HFFc6 (cell line): Measurements from ENCODE around the gene NHP2. TPM values are rescaled to one million over a fixed set of nuclear protein-coding genes. Genes with fewer than 3 reads are reported as not detected.

ENCODE experiments used
- DNase-seq: peaks from one replicate; pipeline ENCODE4 v3.0.0-alpha.2; 2018
- H3K27ac Mint-ChIP-seq: 2 replicates; pipeline ENCODE4 v1.8.0; 2020; ENCODE audit warnings: mild to moderate bottlenecking, mixed read lengths
- H3K27me3 Mint-ChIP-seq: 2 replicates; pipeline ENCODE4 v1.8.0; 2021; ENCODE audit warnings: mild to moderate bottlenecking, moderate library complexity, mixed read lengths; ENCODE audit not compliant: insufficient read depth
- H3K36me3 Mint-ChIP-seq: 2 replicates; pipeline ENCODE4 v1.8.0; 2021; ENCODE audit warnings: low read depth, mixed read lengths
- H3K4me1 Mint-ChIP-seq: 2 replicates; pipeline ENCODE4 v1.8.0; 2020; ENCODE audit warnings: low read depth, mixed read lengths
- H3K4me3 Mint-ChIP-seq: 2 replicates; pipeline ENCODE4 v1.8.0; 2020; ENCODE audit warnings: mild to moderate bottlenecking, moderate library complexity, mixed read lengths
- H3K9me3 Mint-ChIP-seq: 2 replicates; pipeline ENCODE4 v1.8.0; 2020; ENCODE audit warnings: mild to moderate bottlenecking, mixed read lengths
- total RNA-seq, 6 experiments: library from RNA; stranded (reverse); fragmentation: NEBNext Ultra II Directional; extraction: Animal tissue kit (Norgen Biotek cat#: 25700); gene quantifications; 2 replicates in 1 of 6; 3 replicates in 5 of 6; pipeline ENCODE4 v1.2.3, GENCODE V29; 2021
- TF ChIP-seq, protein P1 (sequence below): fragments of 200-600 bp; sonication (generic); IDR thresholded peaks from 2 replicates; pipeline ENCODE4 v1.5.0; 2021; ENCODE audit warnings: antibody characterized with exemption, mild to moderate bottlenecking

NHP2 gene
- total RNA-seq, 6 experiments from 2014 or later: 172 to 204 (median 184) TPM

DNA sequence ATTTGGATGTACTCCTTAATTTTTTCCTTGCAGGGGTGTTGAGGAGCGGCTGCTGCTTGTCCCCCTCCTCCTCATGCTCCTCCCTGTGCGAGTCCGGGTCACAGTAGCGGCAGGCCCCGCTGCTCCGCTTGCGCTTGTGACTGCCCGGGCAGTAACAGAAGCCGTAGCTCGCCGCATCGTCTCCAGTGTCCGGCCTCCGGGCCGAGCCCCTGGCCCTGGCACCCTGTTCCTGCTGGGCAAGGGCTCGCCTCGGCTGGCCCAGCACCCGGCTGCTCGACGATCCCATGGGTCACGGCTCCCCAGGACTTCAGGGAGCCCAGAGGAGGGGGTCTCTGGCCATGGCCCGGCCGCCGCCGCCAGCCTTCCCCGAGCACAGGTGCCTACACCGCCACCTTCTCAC, 33.3 kb upstream of the NHP2 start, which contains the start of gene GMCL2:
TSS of gene GMCL2 (minus strand) at position 358 of the 400 bp plus-strand sequence. CDS start at position 286, 72 bp downstream.
- H3K9me3 Mint-ChIP-seq: no peaks in the 10 kb centered on the region
- H3K4me1 Mint-ChIP-seq: peaks cover 9% of the 10 kb centered on the region; the same call in 1 of the 2 replicates
- TF ChIP-seq, protein P1, sequence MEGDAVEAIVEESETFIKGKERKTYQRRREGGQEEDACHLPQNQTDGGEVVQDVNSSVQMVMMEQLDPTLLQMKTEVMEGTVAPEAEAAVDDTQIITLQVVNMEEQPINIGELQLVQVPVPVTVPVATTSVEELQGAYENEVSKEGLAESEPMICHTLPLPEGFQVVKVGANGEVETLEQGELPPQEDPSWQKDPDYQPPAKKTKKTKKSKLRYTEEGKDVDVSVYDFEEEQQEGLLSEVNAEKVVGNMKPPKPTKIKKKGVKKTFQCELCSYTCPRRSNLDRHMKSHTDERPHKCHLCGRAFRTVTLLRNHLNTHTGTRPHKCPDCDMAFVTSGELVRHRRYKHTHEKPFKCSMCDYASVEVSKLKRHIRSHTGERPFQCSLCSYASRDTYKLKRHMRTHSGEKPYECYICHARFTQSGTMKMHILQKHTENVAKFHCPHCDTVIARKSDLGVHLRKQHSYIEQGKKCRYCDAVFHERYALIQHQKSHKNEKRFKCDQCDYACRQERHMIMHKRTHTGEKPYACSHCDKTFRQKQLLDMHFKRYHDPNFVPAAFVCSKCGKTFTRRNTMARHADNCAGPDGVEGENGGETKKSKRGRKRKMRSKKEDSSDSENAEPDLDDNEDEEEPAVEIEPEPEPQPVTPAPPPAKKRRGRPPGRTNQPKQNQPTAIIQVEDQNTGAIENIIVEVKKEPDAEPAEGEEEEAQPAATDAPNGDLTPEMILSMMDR: no peak
- H3K27ac Mint-ChIP-seq: no peak within 1 kb of the TSS
- H3K36me3 Mint-ChIP-seq: no peaks in the 10 kb centered on the region
- DNase-seq: no peak
- H3K27me3 Mint-ChIP-seq: peaks cover 17% of the 10 kb centered on the region
- no peak within 1 kb of the TSS for H3K4me3 Mint-ChIP-seq

DNA sequence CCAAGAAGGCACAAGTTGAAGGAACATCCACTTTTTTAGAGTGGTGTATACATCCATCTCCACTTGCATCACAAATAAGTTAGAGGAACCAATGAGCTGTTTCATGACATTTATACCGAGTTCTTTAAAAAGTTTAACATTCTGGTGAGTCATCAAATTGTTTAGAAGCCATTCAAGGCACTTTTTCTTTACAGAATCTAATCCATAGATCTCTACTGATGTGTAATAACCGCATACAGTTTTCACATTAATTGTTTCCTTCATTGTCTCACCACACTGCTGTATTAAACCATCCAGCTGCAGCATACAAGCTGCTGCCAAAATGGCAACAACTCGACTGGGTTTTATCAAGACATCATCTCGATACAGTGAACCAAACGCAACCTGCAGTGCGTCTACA, 32.7 kb upstream of the NHP2 start:
- H3K36me3 Mint-ChIP-seq: no peaks in the 10 kb centered on the region
- no peak overlapping the region for H3K27ac Mint-ChIP-seq

DNA sequence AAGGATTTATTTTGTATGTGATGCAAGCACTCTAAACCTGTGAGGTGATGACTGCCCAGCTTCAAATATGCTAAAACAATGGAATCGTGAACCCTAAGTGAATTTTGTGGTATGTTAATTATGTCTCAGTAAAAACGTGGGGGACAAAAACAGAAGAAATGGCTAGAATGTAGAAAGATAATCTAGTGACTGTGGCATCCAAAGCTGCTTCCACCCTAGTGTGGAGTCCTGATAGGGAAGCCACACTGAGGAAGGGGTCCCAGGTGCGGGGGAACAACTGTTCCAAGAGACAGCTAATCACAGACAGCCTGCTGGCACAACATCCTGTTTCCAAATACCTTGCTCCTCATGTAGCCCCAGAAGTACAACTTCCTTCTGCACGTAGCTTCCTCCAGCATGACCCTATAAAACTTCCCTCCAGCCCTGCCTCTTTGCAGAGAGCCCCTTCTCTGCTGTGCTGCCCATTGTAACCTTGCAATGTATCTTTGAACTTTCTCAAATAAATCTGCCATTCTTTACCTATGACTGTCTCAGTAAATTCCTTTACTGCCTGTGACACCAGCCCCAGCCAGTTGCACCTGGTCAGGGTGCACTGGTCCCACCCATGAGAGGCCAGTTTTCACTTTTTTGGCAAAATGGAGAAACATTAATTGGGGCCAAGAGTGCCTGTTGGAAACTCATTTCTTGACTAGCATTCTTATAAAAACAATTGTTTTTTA, 28.6 kb upstream of the NHP2 start:
- no peak overlapping the region for H3K4me3 Mint-ChIP-seq
- H3K9me3 Mint-ChIP-seq: peaks cover 4% of the 10 kb centered on the region
- TF ChIP-seq, protein P1: no peak
- peaks cover 9% of the 10 kb centered on the region; the same call in 1 of the 2 replicates for H3K4me1 Mint-ChIP-seq
- DNase-seq: no peak
- peaks cover 17% of the 10 kb centered on the region for H3K27me3 Mint-ChIP-seq
- H3K36me3 Mint-ChIP-seq: no peaks in the 10 kb centered on the region
- no peak overlapping the region for H3K27ac Mint-ChIP-seq

More for the DNA sequence above, 32.7 kb upstream of the NHP2 start:
- Mint-ChIP-seq H3K4me1 (peaks cover 9% of the 10 kb centered on the region; the same call in 1 of the 2 replicates), H3K9me3 (no peaks in the 10 kb centered on the region), H3K27me3 (peaks cover 17% of the 10 kb centered on the region), H3K4me3 (no peak overlapping the region)
- no peak for DNase-seq
- TF ChIP-seq, protein P1: no peak

DNA sequence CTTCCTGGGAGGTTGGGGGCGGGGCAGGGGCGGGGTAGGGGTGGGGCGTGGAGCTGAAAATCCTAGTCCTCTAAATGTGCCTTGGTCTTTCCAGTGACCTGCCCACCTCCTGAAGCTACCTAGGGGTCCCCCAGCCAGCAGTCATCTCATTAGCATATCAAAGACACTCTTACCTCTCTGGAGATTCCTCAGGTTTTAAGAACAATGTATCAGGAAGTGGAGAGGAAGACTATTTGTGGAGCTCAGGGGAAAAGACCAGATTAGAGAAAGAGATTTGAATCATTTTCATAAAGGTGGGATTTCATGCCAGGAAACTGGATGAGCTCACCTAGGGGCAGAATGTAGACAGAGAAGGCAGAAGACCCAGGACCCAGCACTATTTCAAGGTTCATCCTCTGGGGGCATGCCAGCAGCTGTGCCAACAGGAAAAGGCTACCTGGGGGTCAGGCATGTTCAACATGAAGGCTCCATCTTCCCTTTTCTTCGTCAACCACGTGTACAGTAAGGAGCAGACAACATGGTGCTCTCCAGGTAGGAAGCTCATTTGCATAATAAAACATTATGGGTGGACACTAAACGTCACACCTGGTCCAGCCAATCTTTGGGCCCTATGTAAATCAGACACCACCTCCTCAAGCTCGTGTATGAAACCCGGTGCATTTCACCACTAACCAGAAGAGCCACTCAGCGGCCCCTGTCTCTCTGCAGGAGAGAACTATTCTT, 26.6 kb upstream of the NHP2 start:
- H3K4me3 Mint-ChIP-seq: no peak overlapping the region
- H3K27ac Mint-ChIP-seq: no peak overlapping the region
- H3K27me3 Mint-ChIP-seq: peaks cover 19% of the 10 kb centered on the region
- H3K36me3 Mint-ChIP-seq: no peaks in the 10 kb centered on the region
- DNase-seq: no peak
- no peaks in the 10 kb centered on the region for H3K4me1 Mint-ChIP-seq
- H3K9me3 Mint-ChIP-seq: peaks cover 4% of the 10 kb centered on the region
- TF ChIP-seq, protein P1: no peak

DNA sequence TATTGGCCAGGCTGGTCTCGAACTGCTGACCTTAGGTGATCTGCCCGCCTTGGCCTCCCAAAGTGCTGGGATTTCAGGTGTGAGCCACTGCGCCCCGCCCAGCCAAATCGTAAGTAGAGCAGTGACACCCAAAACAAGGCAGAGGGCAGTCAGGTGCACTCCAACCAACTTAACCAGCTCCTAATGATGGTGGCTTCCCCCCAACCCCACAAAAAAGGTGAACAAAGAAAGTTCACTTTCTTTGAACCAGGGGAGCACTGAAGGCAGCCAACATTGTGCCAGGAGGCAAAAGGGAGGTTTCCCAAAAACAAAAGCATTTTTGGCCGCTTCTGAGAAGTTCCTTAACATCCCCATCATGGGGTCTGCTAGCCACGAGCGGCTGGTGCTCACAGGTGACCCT, 23.9 kb upstream of the NHP2 start:
- peaks cover 18% of the 10 kb centered on the region for H3K27me3 Mint-ChIP-seq
- no peaks in the 10 kb centered on the region for H3K4me1 Mint-ChIP-seq
- H3K9me3 Mint-ChIP-seq: peaks cover 4% of the 10 kb centered on the region
- DNase-seq: no peak
- no peaks in the 10 kb centered on the region for H3K36me3 Mint-ChIP-seq
- TF ChIP-seq, protein P1: no peak
- H3K4me3 Mint-ChIP-seq: no peak overlapping the region
- no peak overlapping the region for H3K27ac Mint-ChIP-seq
